ENCODE results near the gene ATP8B1.
"Not testable (repeated sequence)": the region's sequence is repeated elsewhere in the genome, so short reads cannot be mapped to it uniquely, and the experiment has no call there.

Gene ATP8B1

DNA sequence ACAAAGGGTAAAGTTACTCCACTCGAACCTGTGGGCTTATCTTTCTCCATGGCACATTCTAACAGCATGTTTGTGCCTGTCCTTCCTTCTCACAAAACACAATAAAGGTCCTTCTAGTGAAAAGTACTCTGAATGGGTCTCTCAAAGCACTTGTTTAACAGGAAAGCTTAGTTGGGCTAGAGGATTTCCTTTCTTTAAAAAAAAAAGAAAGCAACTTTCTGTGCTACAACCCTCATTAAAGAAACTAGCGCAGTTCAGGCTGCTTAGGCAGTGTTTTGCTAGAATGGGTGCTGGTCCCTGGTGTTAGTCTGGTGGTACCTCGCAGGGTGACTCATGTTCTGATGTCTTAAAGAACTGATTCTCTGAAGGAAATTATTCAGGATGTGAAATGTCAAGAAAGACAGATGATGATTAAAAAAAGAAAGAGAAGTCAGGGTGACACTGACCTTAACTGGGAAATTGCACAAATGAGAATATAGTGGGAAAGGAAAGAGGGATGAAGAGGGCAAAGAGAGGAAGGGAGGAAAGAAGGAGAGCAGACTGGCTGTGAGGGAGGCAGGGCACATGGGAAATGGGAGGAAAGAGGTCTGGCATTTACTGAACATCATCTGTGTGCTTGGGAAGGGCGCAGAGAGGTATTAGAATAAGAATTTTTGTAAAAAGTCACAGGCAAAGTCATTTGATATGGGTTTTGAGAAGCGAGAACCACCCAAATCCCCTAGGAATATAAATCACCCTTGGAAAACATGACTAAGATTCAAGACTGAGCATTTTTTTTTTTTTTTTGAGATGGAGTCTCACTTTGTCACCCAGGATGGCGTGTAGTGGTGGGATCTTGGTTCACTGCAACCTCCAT lies 74.9 kb downstream of the ATP8B1 start:
- Histone ChIP-seq H3K23ac (ENCODE audit: low read length) (no peak overlapping the region), H3K27me3 (ENCODE audit: insufficient read depth, low read length, poor library complexity) (no peaks in the 10 kb centered on the region), H2BK120ac (ENCODE audit: low read depth, low read length) (no peak overlapping the region), H2BK15ac (replicated peaks; ENCODE audit: low read depth) (no peak overlapping the region), H3K79me1 (ENCODE audit: low read length) (no peaks in the 10 kb centered on the region), H2BK5ac (ENCODE audit: low read length) (no peak overlapping the region), H3K36me3 (ENCODE audit: control insufficient read depth, insufficient read depth, low read length) (no peaks in the 10 kb centered on the region), H3K4me2 (ENCODE audit: low read length) (no peak overlapping the region), H3K4me3 (ENCODE audit: low read length) (no peak overlapping the region), H3K9ac (ENCODE audit: low read length) (no peak overlapping the region), H3K27ac (ENCODE audit: low read depth, low read length) (no peak overlapping the region), H3K79me2 (ENCODE audit: control insufficient read depth, insufficient read depth, low read length) (no peaks in the 10 kb centered on the region), H4K5ac (ENCODE audit: low read length) (no peak overlapping the region), H2AK5ac (ENCODE audit: low read length) (no peak overlapping the region), H3K56ac (ENCODE audit: low read length) (no peak overlapping the region), H3K4ac (ENCODE audit: low read depth, low read length) (no peak overlapping the region), H3K4me1 (ENCODE audit: control insufficient read depth, low read depth, low read length) (no peaks in the 10 kb centered on the region), H3K18ac (ENCODE audit: low read length) (no peak overlapping the region), H4K8ac (ENCODE audit: low read depth, low read length) (no peak overlapping the region)
- DNase-seq, result no peak
- WGBS (ENCODE audit: extremely low coverage, insufficient coverage, low lambda C conversion rate), result no CpG with 5 or more reads among the region's 6 CpGs

DNA sequence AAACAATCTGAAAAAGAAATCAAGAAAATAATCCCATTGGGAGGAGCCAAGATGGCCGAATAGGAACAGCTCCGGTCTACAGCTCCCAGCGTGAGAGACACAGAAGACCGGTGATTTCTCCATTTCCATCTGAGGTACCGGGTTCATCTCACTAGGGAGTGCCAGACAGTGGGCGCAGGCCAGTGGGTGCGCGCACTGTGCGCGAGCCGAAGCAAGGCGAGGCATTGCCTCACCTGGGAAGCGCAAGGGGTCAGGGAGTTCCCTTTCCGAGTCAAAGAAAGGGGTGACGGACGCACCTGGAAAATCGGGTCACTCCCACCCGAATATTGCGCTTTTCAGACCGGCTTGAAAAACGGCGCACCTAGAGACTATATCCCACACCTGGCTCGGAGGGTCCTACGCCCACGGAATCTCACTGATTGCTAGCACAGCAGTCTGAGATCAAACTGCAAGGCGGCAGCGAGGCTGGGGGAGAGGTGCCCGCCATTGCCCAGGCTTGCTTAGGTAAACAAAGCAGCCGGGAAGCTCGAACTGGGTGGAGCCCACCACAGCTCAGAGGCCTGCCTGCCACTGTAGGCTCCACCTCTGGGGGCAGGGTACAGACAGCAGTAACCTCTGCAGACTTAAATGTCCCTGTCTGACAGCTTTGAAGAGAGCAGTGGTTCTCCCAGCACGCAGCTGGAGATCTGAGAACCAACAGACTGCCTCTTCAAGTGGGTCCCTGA lies 83.7 kb downstream of the ATP8B1 start:
- H3K4me3 ChIP-seq (ENCODE audit: low read length); H3K79me1 ChIP-seq (ENCODE audit: low read length); H4K8ac ChIP-seq (ENCODE audit: low read depth, low read length); DNase-seq; H2AK5ac ChIP-seq (ENCODE audit: low read length); H3K27me3 ChIP-seq (ENCODE audit: insufficient read depth, low read length, poor library complexity); H3K79me2 ChIP-seq (ENCODE audit: control insufficient read depth, insufficient read depth, low read length); H3K18ac ChIP-seq (ENCODE audit: low read length); H2BK120ac ChIP-seq (ENCODE audit: low read depth, low read length); H4K5ac ChIP-seq (ENCODE audit: low read length); H2BK5ac ChIP-seq (ENCODE audit: low read length); H3K36me3 ChIP-seq (ENCODE audit: control insufficient read depth, insufficient read depth, low read length); H3K4me1 ChIP-seq (ENCODE audit: control insufficient read depth, low read depth, low read length); H3K9ac ChIP-seq (ENCODE audit: low read length); H3K27ac ChIP-seq (ENCODE audit: low read depth, low read length); H3K56ac ChIP-seq (ENCODE audit: low read length); H2BK15ac ChIP-seq (replicated peaks; ENCODE audit: low read depth); H3K4me2 ChIP-seq (ENCODE audit: low read length); H3K23ac ChIP-seq (ENCODE audit: low read length); H3K4ac ChIP-seq (ENCODE audit: low read depth, low read length): not testable (repeated sequence)
- WGBS (ENCODE audit: extremely low coverage, insufficient coverage, low lambda C conversion rate), result no CpG with 5 or more reads among the region's 31 CpGs

DNA sequence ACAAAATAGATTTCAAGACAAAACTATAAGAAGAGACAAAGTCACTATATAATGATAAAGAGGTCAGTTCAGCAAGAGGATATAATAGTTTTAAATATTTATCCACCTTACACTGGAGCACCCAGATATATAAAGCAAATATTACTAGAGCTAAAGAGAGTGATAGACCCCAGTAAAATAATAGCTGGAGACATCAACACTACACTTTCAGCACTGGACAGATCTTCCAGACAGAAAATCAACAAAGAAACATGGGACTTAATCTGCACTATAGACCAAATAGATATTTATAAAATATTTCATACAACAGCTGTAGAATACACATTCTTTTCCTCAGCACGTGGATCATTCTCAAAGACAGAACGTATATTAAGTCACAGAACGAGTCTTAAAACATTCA lies 86.6 kb downstream of the ATP8B1 start:
- H3K4me2 ChIP-seq (ENCODE audit: low read length), result no peak overlapping the region
- H3K4ac ChIP-seq (ENCODE audit: low read depth, low read length), result no peak overlapping the region
- H3K4me3 ChIP-seq (ENCODE audit: low read length), result no peak overlapping the region
- no peaks in the 10 kb centered on the region for H3K36me3 ChIP-seq (ENCODE audit: control insufficient read depth, insufficient read depth, low read length)
- H3K79me1 ChIP-seq (ENCODE audit: low read length), result no peaks in the 10 kb centered on the region
- H3K27me3 ChIP-seq (ENCODE audit: insufficient read depth, low read length, poor library complexity), result no peaks in the 10 kb centered on the region
- H3K27ac ChIP-seq (ENCODE audit: low read depth, low read length), result no peak overlapping the region
- H3K9ac ChIP-seq (ENCODE audit: low read length), result no peak overlapping the region
- no peak overlapping the region for H4K8ac ChIP-seq (ENCODE audit: low read depth, low read length)
- WGBS (ENCODE audit: extremely low coverage, insufficient coverage, low lambda C conversion rate), result no CpG with 5 or more reads among the region's 3 CpGs
- no peak overlapping the region for H2BK5ac ChIP-seq (ENCODE audit: low read length)
- H2AK5ac ChIP-seq (ENCODE audit: low read length), result no peak overlapping the region
- no peak overlapping the region for H2BK120ac ChIP-seq (ENCODE audit: low read depth, low read length)
- no peak overlapping the region for H2BK15ac ChIP-seq (replicated peaks; ENCODE audit: low read depth)
- no peaks in the 10 kb centered on the region for H3K4me1 ChIP-seq (ENCODE audit: control insufficient read depth, low read depth, low read length)
- DNase-seq, result no peak
- H3K23ac ChIP-seq (ENCODE audit: low read length), result no peak overlapping the region
- H4K5ac ChIP-seq (ENCODE audit: low read length), result no peak overlapping the region
- no peak overlapping the region for H3K18ac ChIP-seq (ENCODE audit: low read length)
- H3K56ac ChIP-seq (ENCODE audit: low read length), result no peak overlapping the region
- no peaks in the 10 kb centered on the region for H3K79me2 ChIP-seq (ENCODE audit: control insufficient read depth, insufficient read depth, low read length)

DNA sequence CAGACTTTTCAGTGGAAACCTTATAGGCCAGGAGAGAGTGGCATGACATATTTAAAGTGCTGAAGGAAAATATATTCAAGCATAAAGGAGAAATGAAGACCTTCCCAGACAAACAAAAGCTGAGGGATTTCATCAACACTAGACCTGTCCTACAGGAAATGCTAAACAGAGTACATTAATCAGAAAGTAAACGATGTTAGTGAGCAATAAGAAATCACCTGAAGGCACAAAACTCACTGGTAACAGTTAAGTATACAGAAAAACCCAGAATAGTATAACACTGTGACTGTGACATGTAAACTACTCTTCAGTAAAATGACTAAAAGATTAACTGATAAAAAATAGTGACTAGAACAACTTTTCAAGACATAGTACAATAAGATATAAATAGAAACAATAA lies 87.4 kb downstream of the ATP8B1 start:
- Histone ChIP-seq H2BK15ac (replicated peaks; ENCODE audit: low read depth) (no peak overlapping the region), H3K27me3 (ENCODE audit: insufficient read depth, low read length, poor library complexity) (no peaks in the 10 kb centered on the region), H2BK5ac (ENCODE audit: low read length) (no peak overlapping the region), H4K5ac (ENCODE audit: low read length) (no peak overlapping the region), H3K4me3 (ENCODE audit: low read length) (no peak overlapping the region), H4K8ac (ENCODE audit: low read depth, low read length) (no peak overlapping the region), H3K4me2 (ENCODE audit: low read length) (no peak overlapping the region), H3K79me2 (ENCODE audit: control insufficient read depth, insufficient read depth, low read length) (no peaks in the 10 kb centered on the region), H2BK120ac (ENCODE audit: low read depth, low read length) (no peak overlapping the region), H3K79me1 (ENCODE audit: low read length) (no peaks in the 10 kb centered on the region), H3K18ac (ENCODE audit: low read length) (no peak overlapping the region), H3K9ac (ENCODE audit: low read length) (no peak overlapping the region), H3K4me1 (ENCODE audit: control insufficient read depth, low read depth, low read length) (no peaks in the 10 kb centered on the region), H3K56ac (ENCODE audit: low read length) (no peak overlapping the region), H3K36me3 (ENCODE audit: control insufficient read depth, insufficient read depth, low read length) (no peaks in the 10 kb centered on the region), H2AK5ac (ENCODE audit: low read length) (no peak overlapping the region), H3K27ac (ENCODE audit: low read depth, low read length) (no peak overlapping the region), H3K4ac (ENCODE audit: low read depth, low read length) (no peak overlapping the region), H3K23ac (ENCODE audit: low read length) (no peak overlapping the region)
- no peak for DNase-seq
- WGBS (ENCODE audit: extremely low coverage, insufficient coverage, low lambda C conversion rate), result no CpG with 5 or more reads among the region's 1 CpG

- no peaks in the 10 kb centered on the region for H3K79me2 ChIP-seq (ENCODE audit: control insufficient read depth, insufficient read depth, low read length)
Measured at GRCh38 chr18:57715073-57715472, 88.0 kb downstream of the ATP8B1 start.

More at GRCh38 chr18:57715073-57715472, 88.0 kb downstream of the ATP8B1 start:
- Histone ChIP-seq H4K8ac (ENCODE audit: low read depth, low read length) (no peak overlapping the region), H3K36me3 (ENCODE audit: control insufficient read depth, insufficient read depth, low read length) (no peaks in the 10 kb centered on the region), H3K4me1 (ENCODE audit: control insufficient read depth, low read depth, low read length) (no peaks in the 10 kb centered on the region), H3K79me1 (ENCODE audit: low read length) (peaks cover 2% of the 10 kb centered on the region), H2BK5ac (ENCODE audit: low read length) (no peak overlapping the region), H4K5ac (ENCODE audit: low read length) (no peak overlapping the region), H3K56ac (ENCODE audit: low read length) (no peak overlapping the region), H3K4ac (ENCODE audit: low read depth, low read length) (no peak overlapping the region), H3K23ac (ENCODE audit: low read length) (no peak overlapping the region), H2BK15ac (replicated peaks; ENCODE audit: low read depth) (no peak overlapping the region), H3K9ac (ENCODE audit: low read length) (no peak overlapping the region), H3K27ac (ENCODE audit: low read depth, low read length) (no peak overlapping the region), H3K18ac (ENCODE audit: low read length) (no peak overlapping the region), H2BK120ac (ENCODE audit: low read depth, low read length) (no peak overlapping the region), H3K4me2 (ENCODE audit: low read length) (no peak overlapping the region), H3K4me3 (ENCODE audit: low read length) (no peak overlapping the region), H3K27me3 (ENCODE audit: insufficient read depth, low read length, poor library complexity) (no peaks in the 10 kb centered on the region), H2AK5ac (ENCODE audit: low read length) (no peak overlapping the region)
- WGBS (ENCODE audit: extremely low coverage, insufficient coverage, low lambda C conversion rate), result no CpG with 5 or more reads among the region's 2 CpGs
- no peak for DNase-seq
